ENCODE data around the gene ELFN2.

The ELFN2 gene

DNA sequence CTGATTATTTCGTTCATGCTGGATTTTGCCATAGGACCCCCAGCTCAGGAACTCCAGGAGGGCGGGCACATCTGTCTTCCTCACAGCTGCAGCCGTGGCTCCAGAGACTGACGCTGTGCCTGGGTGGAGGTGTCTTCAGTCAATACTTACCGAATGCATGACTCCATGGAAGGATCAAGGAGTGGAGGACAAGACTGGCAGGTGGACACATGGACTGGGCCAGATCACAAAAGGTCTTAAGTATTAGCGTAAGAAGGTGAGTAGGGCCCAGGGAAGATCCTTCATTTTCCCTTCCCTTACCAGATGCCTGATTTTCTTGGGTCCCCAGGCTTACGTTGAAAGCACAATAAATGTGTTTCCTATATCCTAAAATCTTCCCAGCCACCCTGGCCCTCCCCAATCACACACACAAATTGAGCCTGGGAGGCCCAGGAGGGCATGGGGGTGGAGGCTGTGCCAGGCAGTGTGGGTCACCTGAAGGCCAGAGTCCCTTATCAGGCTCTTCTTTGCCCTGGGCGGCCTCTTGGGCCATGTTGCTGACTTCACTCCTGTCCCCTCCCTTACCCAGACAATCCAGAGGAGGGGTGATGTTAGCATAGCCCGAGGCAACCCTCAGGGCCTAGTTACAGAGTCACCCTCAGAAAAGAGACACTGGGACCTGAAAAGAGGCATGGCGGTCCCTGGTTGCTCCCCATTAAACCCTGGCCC lies 88.6 kb downstream of the ELFN2 start:
- no peak for DNase-seq (ENCODE audit: low read depth)
- H3K4me3 ChIP-seq (ENCODE audit: control insufficient read depth, low read depth, low read length), result no peak overlapping the region
- TF ChIP-seq, protein P1, sequence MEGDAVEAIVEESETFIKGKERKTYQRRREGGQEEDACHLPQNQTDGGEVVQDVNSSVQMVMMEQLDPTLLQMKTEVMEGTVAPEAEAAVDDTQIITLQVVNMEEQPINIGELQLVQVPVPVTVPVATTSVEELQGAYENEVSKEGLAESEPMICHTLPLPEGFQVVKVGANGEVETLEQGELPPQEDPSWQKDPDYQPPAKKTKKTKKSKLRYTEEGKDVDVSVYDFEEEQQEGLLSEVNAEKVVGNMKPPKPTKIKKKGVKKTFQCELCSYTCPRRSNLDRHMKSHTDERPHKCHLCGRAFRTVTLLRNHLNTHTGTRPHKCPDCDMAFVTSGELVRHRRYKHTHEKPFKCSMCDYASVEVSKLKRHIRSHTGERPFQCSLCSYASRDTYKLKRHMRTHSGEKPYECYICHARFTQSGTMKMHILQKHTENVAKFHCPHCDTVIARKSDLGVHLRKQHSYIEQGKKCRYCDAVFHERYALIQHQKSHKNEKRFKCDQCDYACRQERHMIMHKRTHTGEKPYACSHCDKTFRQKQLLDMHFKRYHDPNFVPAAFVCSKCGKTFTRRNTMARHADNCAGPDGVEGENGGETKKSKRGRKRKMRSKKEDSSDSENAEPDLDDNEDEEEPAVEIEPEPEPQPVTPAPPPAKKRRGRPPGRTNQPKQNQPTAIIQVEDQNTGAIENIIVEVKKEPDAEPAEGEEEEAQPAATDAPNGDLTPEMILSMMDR (IDR thresholded peaks at IDR 0.05; ENCODE audit: control insufficient read depth, insufficient read depth, low read depth, low read length, missing control alignments), result no peak

DNA sequence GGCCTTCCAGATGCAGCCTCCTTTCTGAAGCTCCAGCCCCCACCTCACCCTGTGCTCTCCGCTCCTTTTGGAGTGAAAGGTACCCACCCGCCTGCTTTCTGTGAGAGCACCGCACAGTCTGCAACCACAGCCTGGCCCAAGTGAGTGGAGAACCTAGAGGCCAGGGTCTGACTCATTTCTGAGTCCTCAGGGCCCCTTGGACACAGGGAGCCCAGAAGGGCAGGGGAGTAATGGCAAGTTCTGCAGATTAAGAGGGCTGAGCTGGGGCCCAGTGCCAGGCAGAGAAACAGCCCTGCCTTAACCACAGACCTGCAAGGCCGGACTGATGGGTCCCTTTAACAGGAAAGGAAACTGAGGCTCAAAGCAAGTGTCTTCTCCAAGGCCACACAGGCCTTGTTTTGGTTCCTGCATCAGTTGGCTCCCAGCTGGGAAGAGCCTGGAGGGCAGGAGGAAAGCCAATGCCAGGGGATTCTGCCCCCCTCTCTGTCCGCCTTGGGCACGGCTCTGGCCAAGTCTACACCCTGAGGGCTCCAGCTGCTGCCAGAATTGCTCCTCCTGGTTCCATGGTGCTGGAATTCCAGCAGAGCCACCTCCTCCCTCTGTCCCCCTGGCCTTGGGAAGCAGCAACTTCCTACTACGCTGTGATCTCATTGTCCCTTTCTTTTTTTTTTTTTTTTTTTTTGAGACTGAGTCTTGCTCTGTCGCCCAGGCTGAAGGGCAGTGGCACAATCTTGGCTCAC lies 89.9 kb downstream of the ELFN2 start:
- no peak for DNase-seq (ENCODE audit: low read depth)
- TF ChIP-seq, protein P1 (IDR thresholded peaks at IDR 0.05; ENCODE audit: control insufficient read depth, insufficient read depth, low read depth, low read length, missing control alignments), result no peak
- H3K4me3 ChIP-seq (ENCODE audit: control insufficient read depth, low read depth, low read length), result no peak overlapping the region

DNA sequence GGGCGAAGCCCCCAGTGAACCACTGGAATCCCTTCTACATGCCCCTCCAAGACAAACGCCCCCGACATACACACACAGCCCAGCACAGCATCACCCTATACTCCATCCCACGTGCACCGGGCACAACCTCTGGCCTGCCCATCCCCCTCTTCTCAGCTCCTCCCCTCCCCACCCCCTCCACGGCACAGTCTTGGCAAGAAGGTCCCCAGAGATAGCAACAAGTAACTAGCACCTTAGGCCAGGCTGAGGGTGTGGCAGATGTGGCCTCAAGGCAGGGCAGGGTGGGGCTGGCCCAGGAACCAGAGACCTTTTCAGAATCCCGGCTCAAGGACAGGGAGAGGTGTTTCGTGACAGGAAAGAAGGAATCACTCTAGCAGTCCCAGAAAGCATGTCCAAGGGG lies 90.7 kb downstream of the ELFN2 start:
- no peak overlapping the region for H3K4me3 ChIP-seq (ENCODE audit: control insufficient read depth, low read depth, low read length)
- DNase-seq (ENCODE audit: low read depth), result no peak

DNA sequence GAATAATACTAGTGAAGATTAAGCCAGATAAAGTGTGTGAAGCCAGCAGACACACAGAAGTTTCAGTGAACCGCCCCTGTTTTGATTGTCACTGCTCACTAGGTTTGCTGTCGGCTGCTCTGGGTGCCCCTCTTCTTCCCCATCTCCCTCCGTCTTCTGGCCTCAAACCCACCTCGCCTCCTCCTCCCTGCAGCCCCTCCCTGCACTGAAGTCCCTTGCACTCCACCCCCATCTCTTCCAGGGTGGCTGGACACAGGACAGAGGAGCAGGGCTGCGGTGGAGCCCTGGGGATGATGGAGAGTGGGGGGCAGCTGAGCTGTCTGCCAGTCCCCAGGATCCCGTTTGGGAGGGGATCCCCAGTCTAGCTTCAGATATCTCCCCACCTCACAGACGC lies 91.5 kb downstream of the ELFN2 start:
- TF ChIP-seq, protein P1 (IDR thresholded peaks at IDR 0.05; ENCODE audit: control insufficient read depth, insufficient read depth, low read depth, low read length, missing control alignments), result no peak
- no peak overlapping the region for H3K4me3 ChIP-seq (ENCODE audit: control insufficient read depth, low read depth, low read length)
- DNase-seq (ENCODE audit: low read depth), result no peak

More for the DNA sequence above, 90.7 kb downstream of the ELFN2 start:
- TF ChIP-seq, protein P1 (IDR thresholded peaks at IDR 0.05; ENCODE audit: control insufficient read depth, insufficient read depth, low read depth, low read length, missing control alignments), result no peak

DNA sequence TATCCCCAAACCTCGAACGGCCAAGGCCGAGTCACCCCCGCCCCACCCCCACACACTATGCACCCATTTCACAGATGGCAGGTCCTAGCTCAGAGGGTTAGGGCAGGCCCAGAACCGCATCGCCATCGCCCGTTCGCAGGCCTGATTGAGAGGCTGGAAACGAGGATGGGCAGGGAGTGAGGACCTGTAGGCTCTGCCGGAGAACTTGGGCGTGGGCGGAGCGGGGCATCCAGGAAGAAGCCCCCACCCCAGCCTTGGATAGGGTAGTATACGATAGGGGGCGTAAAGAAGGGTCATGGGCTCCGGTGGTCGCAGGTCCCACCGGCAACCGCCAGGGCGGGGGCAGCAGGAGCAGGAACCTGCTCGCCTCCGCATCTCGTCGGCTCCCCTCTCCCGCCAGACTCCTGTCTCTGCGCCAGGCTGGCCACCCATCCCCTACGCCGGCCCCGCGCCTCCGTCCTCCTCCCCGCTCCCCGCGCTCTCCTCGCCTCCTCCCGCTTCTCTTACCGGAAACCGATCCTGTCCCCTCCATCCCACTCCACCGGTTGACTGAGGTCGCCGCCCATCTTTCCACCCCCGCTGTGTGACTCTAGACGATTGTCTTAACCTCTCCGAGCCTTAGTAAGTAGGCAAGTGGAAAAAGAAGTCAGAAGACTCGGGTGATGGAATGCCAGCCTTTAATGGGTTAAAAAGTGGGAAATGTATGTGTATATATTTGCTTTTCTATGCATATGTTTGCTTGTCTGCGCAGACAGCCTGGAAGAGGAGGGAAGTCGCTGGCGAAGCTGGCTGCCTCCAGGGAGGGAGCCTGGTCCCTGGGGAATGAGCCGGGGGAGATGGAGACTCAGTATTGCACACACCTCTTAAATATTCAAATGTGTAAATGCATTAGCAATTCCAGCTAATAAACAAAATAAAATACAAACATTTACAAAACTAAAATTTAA lies 92.1 kb downstream of the ELFN2 start:
- DNase-seq (ENCODE audit: low read depth), result no peak
- TF ChIP-seq, protein P1 (IDR thresholded peaks at IDR 0.05; ENCODE audit: control insufficient read depth, insufficient read depth, low read depth, low read length, missing control alignments), result no peak
- H3K4me3 ChIP-seq (ENCODE audit: control insufficient read depth, low read depth, low read length), result peak overlapping the region; percentile 3

DNA sequence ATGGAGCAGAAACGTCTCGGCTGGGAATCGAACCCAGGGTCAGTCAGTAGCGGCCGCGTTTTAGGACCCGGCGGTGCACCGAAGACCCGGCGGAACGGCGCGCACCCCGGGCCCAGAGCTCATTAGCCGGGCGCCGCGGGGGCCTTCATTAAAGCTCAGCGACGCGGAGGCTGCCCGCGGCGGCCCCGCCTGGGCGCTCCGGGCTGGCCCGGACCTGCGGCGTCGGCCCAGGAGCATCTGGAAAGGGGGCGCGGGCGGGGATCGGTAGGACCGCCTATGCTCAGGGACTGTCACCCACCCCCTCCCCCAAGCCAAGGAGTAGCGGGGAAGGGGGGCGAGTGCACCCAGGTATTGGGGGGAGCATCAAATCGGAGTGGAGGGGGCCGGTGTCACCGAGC lies 92.8 kb downstream of the ELFN2 start:
- DNase-seq (ENCODE audit: low read depth), result no peak
- H3K4me3 ChIP-seq (ENCODE audit: control insufficient read depth, low read depth, low read length), result no peak overlapping the region
- TF ChIP-seq, protein P1 (IDR thresholded peaks at IDR 0.05; ENCODE audit: control insufficient read depth, insufficient read depth, low read depth, low read length, missing control alignments), result no peak
